Prostate gland (tissue), 2 donors: ENCODE measurements around the gene OSBPL9. TPM values are rescaled to one million over a fixed set of nuclear protein-coding genes. Genes with fewer than 3 reads are reported as not detected.

Experiments used
- DNase-seq: peaks from one replicate; pipeline ENCODE4 v3.0.0-alpha.2; 2019; ENCODE audit warnings: low spot score
- H3K27ac ChIP-seq, 2 donors: fragments of 200-600 bp; sonication (generic); 2 replicates each; pipeline ENCODE4 v1.5.1; 2017 to 2019
- H3K27me3 ChIP-seq: fragments of 200-600 bp; sonication (generic); replicated peaks from 2 replicates; pipeline ENCODE4 v1.5.1; 2019; ENCODE audit not compliant: insufficient read depth
- H3K36me3 ChIP-seq, 2 donors: fragments of 200-600 bp; sonication (generic); 1 replicate in 1 of 2; 2 replicates in 1 of 2; pipeline versions ENCODE4 v1.5.1 to v1.8.1; 2017 to 2019
- H3K4me1 ChIP-seq: fragments of 200-600 bp; sonication (generic); replicated peaks from 2 replicates; pipeline ENCODE4 v1.5.1; 2019
- H3K4me3 ChIP-seq, 2 donors: fragments of 200-600 bp; sonication (generic); 2 replicates each; pipeline ENCODE4 v1.5.1; 2017 to 2019
- H3K9me3 ChIP-seq: fragments of 200-600 bp; sonication (generic); 2 replicates; pipeline ENCODE4 v1.5.1; 2017
- CTCF ChIP-seq, 4 experiments: fragments of 200-600 bp in 2 of 4; fragments of 450-650 bp in 2 of 4; sonication (generic) in 2 of 4; IDR thresholded peaks; 1 replicate in 3 of 4; 2 replicates in 1 of 4; pipeline ENCODE4 v1.5.1; 2016 to 2019; ENCODE audit warnings: antibody characterized with exemption in 4 of 4, mild to moderate bottlenecking in 2 of 4, moderate library complexity in 2 of 4
- POLR2A ChIP-seq: fragments of 450-650 bp; IDR thresholded peaks from one replicate; pipeline ENCODE4 v1.6.1; 2016; ENCODE audit warnings: antibody characterized with exemption, mild to moderate bottlenecking
- POLR2AphosphoS5 ChIP-seq: sonication (generic); formaldehyde crosslinking; IDR thresholded peaks from one replicate; pipeline ENCODE4 v1.6.1; 2017; ENCODE audit warnings: antibody characterized with exemption
- WGBS: methylation state at CpG from one replicate; pipeline ENCODE4 v1.1.5; 2018; 5-methylcytosine and 5-hydroxymethylcytosine counted together
- intact Hi-C: fragments of 100-400 bp; cut with DNase I; formaldehyde crosslinking; loops from one replicate; pipeline ENCODE4 v1.14.2; 2022
- total RNA-seq, 2 donors: library from RNA; depleted of rRNA; stranded (reverse); fragments of >200 nt; gene quantifications; one replicate each; pipeline ENCODE4 v1.1.0, GENCODE V29; 2016

Gene OSBPL9
- total RNA-seq, 2 donors from 2014 or later = 93.6 to 104 TPM

- intact Hi-C loops = no loop called here
- Histone ChIP-seq H3K27ac (no peak overlapping the region), H3K27me3 (no peaks in the 10 kb centered on the region), H3K36me3 (no peaks in the 10 kb centered on the region), H3K4me3 (no peak overlapping the region), H3K4me1 (no peaks in the 10 kb centered on the region), H3K9me3 (no peaks in the 10 kb centered on the region)
- 90% methylated on average over 2 of the region's 2 CpGs for WGBS
- no peak for DNase-seq
- TF ChIP-seq POLR2AphosphoS5 = no peak
- no peak for TF ChIP-seq CTCF (IDR thresholded peaks at IDR 0.05)
- no peak for TF ChIP-seq POLR2A
These were observed 50.7 kb downstream of the OSBPL9 start for GRCh38 chr1:51667561-51667960.

- intact Hi-C loops = no loop called here
- DNase-seq = no peak
- Histone ChIP-seq H3K4me3 (no peak overlapping the region), H3K27ac (no peak overlapping the region), H3K4me1 (no peaks in the 10 kb centered on the region), H3K27me3 (no peaks in the 10 kb centered on the region), H3K36me3 (no peaks in the 10 kb centered on the region), H3K9me3 (no peaks in the 10 kb centered on the region)
- TF ChIP-seq POLR2A (no peak), CTCF (IDR thresholded peaks at IDR 0.05) (no peak), POLR2AphosphoS5 (no peak)
- 52% methylated on average over 4 of the region's 4 CpGs for WGBS
These were observed 52.4 kb downstream of the OSBPL9 start for GRCh38 chr1:51669272-51669671.

- DNase-seq = no peak
- 35% methylated on average over 2 of the region's 2 CpGs for WGBS
- H3K9me3 ChIP-seq = no peaks in the 10 kb centered on the region
- H3K27me3 ChIP-seq = no peaks in the 10 kb centered on the region
- intact Hi-C loops = no loop called here
- no peak for TF ChIP-seq POLR2AphosphoS5
- TF ChIP-seq CTCF (IDR thresholded peaks at IDR 0.05) = no peak
- no peak for TF ChIP-seq POLR2A
- no peaks in the 10 kb centered on the region for H3K4me1 ChIP-seq
- no peak overlapping the region for H3K4me3 ChIP-seq
- no peak overlapping the region for H3K27ac ChIP-seq
- no peaks in the 10 kb centered on the region for H3K36me3 ChIP-seq
These were observed 52.9 kb downstream of the OSBPL9 start for GRCh38 chr1:51669816-51670215.

- DNase-seq = no peak
- Histone ChIP-seq H3K4me3 (no peak overlapping the region), H3K27me3 (no peaks in the 10 kb centered on the region), H3K4me1 (no peaks in the 10 kb centered on the region), H3K27ac (no peak overlapping the region), H3K9me3 (no peaks in the 10 kb centered on the region), H3K36me3 (no peaks in the 10 kb centered on the region)
- 83% methylated on average over 4 of the region's 4 CpGs for WGBS
- intact Hi-C loops = no loop called here
- TF ChIP-seq POLR2AphosphoS5 (no peak), CTCF (IDR thresholded peaks at IDR 0.05) (no peak), POLR2A (no peak)
These were observed 54.8 kb downstream of the OSBPL9 start for GRCh38 chr1:51671527-51672325.

- no peak overlapping the region for H3K27ac ChIP-seq
- H3K9me3 ChIP-seq = no peaks in the 10 kb centered on the region
- H3K27me3 ChIP-seq = no peaks in the 10 kb centered on the region
- H3K4me3 ChIP-seq = no peak overlapping the region
- H3K4me1 ChIP-seq = no peaks in the 10 kb centered on the region
- no peaks in the 10 kb centered on the region for H3K36me3 ChIP-seq
- no peak for TF ChIP-seq POLR2AphosphoS5
- TF ChIP-seq CTCF (IDR thresholded peaks at IDR 0.05) = no peak
- no peak for TF ChIP-seq POLR2A
- intact Hi-C loops = no loop called here
- 95% methylated on average over 1 of the region's 1 CpG for WGBS
- DNase-seq = no peak
These were observed 56.4 kb downstream of the OSBPL9 start for GRCh38 chr1:51673279-51673678.
